Measurements from ENCODE around the gene DPCD.
"Not testable (repeated sequence)": the region's sequence is repeated elsewhere in the genome, so short reads cannot be mapped to it uniquely, and the experiment has no call there.

DPCD gene

DNA sequence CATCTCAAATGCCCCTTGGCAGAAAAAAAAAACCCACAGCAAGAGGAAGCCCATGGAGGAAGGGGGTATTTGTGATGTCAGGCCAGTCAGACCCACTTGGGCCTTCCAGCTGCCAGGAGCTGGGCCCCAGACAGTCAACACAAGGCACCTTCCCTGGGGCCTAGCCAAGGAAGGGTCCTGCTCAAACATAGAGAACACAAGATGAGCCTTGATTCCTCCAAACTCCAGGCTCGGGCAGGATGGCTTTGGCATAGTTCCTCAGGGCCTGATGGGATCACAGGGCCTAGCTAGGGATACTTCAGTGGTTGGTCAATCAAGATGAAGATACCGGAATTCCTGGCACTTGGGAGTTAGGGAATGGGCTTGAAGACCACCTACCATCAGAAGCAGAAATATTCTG lies 30.8 kb downstream of the DPCD start:
- DNase-seq (ENCODE audit: low read depth, low spot score), result no peak

- DNase-seq (ENCODE audit: low read depth, low spot score), result no peak
Measured at GRCh38 chr10:101619983-101620382, 31.9 kb downstream of the DPCD start.

- DNase-seq (ENCODE audit: low read depth, low spot score), result no peak
Measured at GRCh38 chr10:101623528-101623927, 35.4 kb downstream of the DPCD start.

DNA sequence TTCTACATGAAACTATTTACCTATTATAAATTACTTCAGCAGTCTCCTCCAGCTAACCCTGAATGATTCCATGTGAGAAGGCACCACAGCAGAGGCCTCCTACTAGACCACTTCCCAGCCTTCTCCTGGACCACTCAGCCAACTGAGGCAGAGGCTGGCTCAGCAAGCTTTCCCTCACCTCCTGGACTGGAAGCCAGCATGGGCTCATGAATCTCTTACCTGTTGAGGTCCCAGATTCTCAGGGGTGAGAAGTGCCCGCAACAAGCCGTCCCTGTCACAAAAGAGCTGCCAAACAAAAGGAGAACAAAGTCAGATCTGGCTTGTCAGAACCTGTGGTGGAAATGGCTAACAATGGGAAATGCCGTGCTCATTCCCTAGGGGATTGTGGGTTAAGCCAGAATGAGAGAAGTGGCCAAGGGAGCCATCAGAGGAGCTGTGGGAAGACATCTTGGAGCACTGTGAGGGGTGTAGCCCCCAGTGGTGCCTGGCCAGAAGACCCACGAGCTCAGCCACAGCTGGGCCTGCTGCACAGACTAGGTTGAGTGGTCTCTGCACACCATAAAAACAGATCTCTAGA lies 36.5 kb downstream of the DPCD start:
- DNase-seq (ENCODE audit: low read depth, low spot score), result no peak

DNA sequence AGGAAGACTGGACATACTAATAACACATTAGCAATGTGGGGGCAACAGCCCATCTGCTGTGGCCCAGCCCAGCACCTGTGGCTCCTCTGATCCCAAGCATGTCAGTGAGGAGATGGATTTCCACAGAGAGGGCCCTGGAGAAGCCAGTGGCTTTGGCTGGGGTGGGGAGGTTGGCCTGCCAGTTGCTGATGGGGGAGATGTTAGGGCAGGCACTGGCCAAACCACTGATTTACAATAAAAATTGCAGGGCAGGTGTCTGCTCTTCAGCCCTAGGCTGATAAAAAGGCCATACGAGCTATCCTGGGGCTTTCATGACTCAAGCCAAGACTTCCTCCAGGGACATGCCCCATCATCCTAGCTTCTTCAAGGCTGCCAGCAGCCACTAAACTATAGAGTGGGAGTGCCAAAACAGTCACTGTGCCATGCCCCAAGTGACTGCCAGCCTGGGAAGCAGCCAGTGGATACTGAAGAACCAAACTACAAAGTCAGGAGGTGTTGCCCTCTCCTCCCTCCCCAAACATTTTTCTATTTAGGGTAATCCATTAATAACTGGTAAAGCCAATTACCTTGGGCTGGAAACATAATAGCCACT lies 37.8 kb downstream of the DPCD start:
- DNase-seq (ENCODE audit: low read depth, low spot score), result no peak

DNA sequence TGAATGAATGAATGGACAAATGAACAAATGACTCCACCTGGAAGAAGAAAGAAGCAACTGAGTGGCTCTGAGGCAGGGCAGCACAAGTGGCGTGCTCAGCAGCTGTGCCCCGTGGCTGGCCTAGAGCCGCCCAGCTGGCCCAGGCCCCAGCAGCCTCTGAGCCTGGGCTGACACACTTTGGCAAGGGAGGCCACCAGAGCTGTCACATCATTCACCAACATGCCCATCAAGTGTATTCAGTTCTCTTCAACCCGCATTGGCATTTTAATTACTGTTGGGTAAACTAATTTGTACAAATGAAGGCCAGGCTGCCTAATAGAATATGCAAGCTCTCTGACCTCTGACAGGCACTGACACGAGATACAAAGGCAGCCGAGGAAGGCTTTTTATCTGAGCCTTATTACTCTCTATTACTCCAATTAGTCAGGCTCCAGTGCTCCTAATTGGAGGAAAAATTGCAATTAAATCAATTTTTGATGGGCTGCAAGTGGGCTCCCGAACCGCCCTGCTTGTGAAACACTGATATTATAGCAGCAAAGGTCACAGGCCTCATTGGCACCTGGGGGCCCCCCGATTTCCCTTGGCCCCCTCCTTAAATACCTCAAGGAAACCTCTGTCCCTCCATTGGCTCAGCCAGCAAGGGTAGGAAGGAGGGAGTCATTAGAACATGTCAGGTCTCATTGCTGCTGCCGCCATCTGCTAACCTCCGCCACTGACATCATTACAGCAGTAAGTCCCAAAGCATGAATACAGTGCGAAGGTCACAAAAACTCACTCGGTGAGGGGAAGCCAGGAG lies 41.9 kb downstream of the DPCD start:
- no peak for DNase-seq (ENCODE audit: low read depth, low spot score)

DNA sequence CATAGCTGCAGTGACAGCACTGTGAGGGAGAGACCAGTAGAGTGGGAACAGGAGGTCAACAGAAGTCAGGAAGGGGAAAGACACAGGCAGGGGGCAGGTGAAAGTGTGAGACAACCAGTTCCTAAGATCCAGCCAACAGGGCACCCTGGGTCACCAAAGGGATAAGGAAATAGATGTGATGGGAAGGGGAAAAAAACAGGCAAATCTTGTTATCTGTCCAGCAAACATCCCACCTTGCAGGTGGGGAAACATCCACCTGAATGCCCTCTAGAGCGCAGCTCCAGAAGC lies 42.5 kb downstream of the DPCD start:
- DNase-seq (ENCODE audit: low read depth, low spot score), result no peak

DNA sequence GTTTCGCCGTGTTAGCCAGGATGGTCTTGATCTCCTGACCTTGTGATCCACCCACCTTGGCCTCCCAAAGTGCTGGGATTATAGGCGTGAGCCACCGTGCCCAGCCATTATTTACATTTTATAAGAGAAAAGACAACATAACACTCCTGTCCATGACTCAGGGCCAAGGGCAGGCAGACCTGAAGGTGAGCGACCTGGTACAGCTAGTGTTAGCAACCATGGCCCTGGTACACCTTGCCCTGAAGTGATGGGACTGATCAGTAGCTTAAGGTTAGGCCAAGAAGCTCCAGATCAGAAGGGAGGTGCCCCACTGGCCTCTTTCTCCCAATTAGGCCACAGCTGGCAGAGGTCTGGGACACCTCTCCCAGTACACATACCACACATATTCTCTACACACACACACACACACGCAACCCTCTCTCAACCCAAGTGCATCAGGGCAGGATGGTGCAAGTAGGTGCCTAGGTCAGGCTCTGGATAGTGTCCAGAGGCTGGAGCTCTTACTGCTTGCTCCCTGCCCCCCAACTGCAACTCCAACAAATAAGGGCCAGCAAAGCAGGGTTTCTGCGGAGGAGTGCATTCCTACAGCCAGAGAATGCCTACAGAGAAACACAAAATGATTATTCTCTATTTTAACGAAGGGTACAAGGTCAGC lies 43.8 kb downstream of the DPCD start:
- DNase-seq (ENCODE audit: low read depth, low spot score), result no peak

GRCh38 chr10:101633510-101633909 lies 45.4 kb downstream of the DPCD start:
- not testable (repeated sequence) for DNase-seq (ENCODE audit: low read depth, low spot score)

- no peak for DNase-seq (ENCODE audit: low read depth, low spot score)
Measured at GRCh38 chr10:101639141-101639900, 51.2 kb downstream of the DPCD start.

DNA sequence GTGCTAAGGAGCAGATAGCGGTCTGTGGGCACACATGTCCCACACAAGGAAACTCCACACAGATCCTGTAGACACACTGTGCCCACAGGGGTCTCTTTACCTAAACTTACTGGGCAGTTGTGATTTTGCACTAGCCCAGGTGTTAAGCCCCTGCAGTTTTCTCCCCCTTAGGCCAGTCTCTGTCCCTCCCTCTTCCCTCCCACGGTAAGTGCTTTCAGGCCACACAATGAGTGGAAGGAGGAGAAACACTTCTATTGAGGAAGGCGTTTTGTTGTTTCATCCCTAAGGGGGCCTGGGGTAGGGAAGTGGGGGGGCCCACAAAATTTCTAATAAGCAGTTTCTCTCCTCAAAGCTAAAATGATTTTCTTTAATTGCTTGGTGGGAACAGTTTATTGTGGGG lies 55.4 kb downstream of the DPCD start:
- no peak for DNase-seq (ENCODE audit: low read depth, low spot score)

- DNase-seq (ENCODE audit: low read depth, low spot score), result no peak
Measured at GRCh38 chr10:101644002-101644401, 55.9 kb downstream of the DPCD start.

DNA sequence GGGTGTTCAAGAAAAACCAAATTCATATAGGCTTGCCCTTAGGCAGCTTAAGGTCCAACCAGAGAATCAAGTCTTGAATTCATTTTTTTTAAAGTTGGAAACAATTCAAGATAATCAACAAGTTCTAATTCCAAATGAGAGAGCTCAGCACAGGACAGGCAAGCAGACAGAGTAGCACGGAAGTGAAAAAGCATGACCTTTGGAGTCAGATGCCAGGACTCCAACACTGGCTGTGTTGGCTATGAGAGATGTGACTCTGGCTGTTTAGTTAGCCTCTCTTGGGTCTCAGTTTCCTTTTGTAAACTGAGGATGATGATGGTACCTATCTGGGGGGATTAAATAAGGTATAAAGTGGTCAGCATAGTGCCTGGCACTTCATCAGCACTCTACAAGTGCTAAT lies 57.5 kb downstream of the DPCD start:
- no peak for DNase-seq (ENCODE audit: low read depth, low spot score)

DNA sequence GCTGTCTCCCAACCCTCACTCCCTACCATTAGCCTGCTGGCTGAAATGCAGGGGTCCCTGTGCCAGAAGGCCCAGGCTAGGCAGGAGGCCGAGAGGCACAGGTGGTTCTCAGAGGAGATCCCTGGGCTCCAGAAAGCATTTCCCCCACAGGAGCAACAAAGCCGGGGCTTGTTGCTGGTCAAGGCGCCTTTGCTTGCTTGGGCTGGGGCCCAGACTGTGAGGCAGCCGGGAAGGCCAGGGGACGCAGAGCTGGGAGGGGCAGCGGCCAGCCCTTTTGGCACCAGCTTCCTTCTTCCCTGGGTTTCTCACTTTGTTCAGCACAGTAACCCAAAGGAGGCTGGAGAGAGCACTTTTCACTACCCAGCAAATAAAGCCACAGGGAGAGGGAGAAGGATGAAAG lies 58.2 kb downstream of the DPCD start:
- DNase-seq (ENCODE audit: low read depth, low spot score), result no peak

DNA sequence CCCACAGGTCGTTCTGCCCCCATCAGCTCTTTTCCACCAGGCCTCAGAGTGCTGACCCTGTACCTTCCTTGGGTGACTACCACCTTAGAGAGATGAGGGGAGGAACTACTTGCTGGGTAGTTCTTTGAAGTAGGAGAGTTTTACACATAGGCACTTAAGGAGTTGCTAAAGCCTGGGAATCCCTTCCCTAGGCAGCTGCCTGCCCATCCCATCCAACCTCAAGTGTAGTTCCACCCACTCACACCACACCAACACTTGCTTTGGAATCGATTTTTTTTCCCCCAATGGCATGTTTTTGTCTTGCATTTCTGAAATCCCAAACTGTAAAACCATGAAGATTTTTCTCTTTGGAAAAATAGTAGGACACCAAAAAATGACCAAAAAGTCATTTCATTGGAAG lies 59.1 kb downstream of the DPCD start:
- no peak for DNase-seq (ENCODE audit: low read depth, low spot score)

DNA sequence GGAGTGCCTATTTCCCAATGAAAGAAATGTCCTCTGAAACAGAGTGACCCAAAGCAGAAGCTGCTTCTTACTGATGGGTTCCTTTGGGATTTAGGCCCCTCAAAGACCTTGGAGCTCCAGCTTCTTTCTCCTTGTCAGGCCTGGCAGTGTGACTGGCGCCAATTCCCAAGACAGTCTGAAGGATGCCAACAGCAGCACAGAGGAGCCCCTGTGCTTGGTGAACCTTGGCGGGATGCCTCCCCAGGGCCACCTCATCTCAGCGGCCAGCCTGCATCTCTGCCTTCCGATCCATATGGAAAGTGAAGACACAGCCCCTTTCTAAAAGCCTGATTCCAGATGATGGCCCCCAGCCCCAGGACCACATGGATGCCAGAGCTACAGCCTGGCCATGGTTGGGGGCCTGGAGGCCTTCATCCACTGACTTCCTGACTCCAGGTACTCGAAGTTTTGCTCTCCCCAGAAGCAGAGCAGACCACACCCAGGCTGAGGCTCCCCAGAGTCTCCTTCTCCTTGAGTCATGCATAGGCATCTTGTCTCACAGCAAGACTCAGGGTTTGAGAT lies 61.5 kb downstream of the DPCD start:
- no peak for DNase-seq (ENCODE audit: low read depth, low spot score)

DNA sequence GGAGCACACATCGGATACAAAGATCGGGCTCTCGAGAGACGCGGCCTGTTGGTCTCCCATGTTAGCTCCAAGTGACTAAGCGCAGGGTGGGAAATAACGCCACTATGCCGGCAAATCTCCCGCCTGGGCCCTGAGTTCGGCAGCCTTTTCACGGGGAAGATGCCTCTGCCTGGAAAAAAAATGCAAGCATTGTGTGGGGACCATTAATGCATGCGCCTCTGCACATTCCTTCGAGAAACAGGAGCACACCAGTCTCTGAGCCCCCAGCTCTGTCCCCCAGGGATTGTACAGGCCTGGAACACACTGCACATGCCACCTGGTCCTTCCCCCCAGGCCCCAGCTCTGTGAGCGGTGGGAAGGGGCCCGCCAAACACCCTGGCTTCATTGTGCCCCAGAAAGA lies 62.7 kb downstream of the DPCD start:
- DNase-seq (ENCODE audit: low read depth, low spot score), result no peak

DNA sequence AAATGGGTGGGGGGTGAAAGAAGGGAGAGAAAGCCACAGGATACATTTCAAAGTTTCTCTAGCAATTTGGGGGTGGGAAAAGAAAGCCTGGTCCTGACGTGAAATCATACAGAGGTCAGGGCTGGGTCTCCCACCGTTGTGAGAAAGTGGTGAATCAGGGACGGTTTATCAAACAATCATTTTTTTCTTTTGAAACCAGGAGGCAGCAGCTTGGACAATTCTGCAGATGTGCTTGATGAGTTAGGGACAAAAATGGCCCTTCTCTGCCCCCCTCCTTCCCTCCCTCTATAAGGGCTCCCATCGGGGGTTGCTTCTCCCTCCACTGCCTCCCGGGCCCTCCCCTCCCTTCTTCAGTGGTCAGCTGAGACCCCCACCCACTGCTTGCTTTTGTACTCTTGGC lies 63.2 kb downstream of the DPCD start:
- no peak for DNase-seq (ENCODE audit: low read depth, low spot score)

- DNase-seq (ENCODE audit: low read depth, low spot score), result no peak
Measured at GRCh38 chr10:101653536-101653935, 65.4 kb downstream of the DPCD start.

- DNase-seq (ENCODE audit: low read depth, low spot score), result no peak
Measured at GRCh38 chr10:101655570-101655969, 67.4 kb downstream of the DPCD start.

GRCh38 chr10:101656890-101657289 lies 68.8 kb downstream of the DPCD start:
- DNase-seq (ENCODE audit: low read depth, low spot score), result no peak

GRCh38 chr10:101658975-101659374 lies 70.9 kb downstream of the DPCD start:
- DNase-seq (ENCODE audit: low read depth, low spot score), result no peak
